ENCODE data around the gene D2HGDH.
"Not testable (repeated sequence)": the region's sequence is repeated elsewhere in the genome, so short reads cannot be mapped to it uniquely, and the experiment has no call there.

D2HGDH gene

DNA sequence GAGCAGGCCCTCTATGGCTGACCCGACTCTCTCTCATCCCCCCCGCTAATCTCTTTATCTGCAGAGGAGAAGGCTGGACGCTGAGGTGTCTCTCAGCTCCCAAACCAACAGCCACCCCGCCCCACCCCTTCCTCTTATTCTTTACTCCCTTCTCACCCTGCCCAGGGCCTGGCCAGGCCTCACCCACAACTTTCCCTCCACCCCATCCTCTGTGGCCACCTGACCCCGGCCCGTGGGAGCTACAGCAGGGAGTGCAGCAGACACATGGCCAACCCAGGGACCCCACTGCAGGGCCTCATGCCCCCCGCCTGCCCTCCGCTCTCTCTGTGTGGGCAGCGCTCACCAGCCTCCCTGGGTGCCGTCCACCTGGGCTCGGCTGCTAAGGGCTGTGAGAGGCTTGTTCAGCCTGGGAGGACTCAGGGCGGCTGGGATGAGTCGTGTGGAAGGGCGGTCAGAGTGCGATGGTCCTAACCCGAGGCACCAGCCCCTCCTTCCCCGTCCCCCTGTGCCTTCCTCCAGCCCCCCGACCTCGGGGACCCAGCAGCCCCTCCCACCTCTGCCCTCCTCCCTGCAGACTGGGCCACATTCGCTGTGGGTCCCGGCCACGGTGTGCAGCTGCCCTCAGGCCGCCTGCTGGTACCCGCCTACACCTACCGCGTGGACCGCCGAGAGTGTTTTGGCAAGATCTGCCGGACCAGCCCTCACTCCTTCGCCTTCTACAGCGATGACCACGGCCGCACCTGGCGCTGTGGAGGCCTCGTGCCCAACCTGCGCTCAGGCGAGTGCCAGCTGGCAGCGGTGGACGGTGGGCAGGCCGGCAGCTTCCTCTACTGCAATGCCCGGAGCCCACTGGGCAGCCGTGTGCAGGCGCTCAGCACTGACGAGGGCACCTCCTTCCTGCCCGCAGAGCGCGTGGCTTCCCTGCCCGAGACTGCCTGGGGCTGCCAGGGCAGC is 81.3 kb downstream of the D2HGDH start:
- FAIRE-seq: no peak
- no peak for TF ChIP-seq POLR2AphosphoS5 (IDR thresholded peaks at IDR 0.05; ENCODE audit: low read depth, low read length)
- TF ChIP-seq POLR2A (IDR thresholded peaks at IDR 0.05; ENCODE audit: low read depth, low read length): no peak
- TF ChIP-seq TAF1 (IDR thresholded peaks at IDR 0.05; ENCODE audit: borderline replicate concordance, low read depth, low read length): no peak
- DNase-seq (ENCODE audit: insufficient read length): peak; percentile 20

DNA sequence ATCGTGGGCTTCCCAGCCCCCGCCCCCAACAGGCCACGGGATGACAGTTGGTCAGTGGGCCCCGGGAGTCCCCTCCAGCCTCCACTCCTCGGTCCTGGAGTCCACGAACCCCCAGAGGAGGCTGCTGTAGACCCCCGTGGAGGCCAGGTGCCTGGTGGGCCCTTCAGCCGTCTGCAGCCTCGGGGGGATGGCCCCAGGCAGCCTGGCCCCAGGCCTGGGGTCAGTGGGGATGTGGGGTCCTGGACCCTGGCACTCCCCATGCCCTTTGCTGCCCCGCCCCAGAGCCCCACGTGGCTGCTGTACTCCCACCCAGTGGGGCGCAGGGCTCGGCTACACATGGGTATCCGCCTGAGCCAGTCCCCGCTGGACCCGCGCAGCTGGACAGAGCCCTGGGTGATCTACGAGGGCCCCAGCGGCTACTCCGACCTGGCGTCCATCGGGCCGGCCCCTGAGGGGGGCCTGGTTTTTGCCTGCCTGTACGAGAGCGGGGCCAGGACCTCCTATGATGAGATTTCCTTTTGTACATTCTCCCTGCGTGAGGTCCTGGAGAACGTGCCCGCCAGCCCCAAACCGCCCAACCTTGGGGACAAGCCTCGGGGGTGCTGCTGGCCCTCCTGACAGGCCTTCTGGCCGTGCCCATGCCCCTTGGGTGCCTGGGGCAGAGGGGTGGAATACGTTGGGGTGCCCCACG is 82.1 kb downstream of the D2HGDH start:
- peak; percentile 22 for DNase-seq (ENCODE audit: insufficient read length)
- FAIRE-seq: no peak
- TF ChIP-seq POLR2A (IDR thresholded peaks at IDR 0.05; ENCODE audit: low read depth, low read length) (no peak), POLR2AphosphoS5 (IDR thresholded peaks at IDR 0.05; ENCODE audit: low read depth, low read length) (no peak), TAF1 (IDR thresholded peaks at IDR 0.05; ENCODE audit: borderline replicate concordance, low read depth, low read length) (no peak)

- DNase-seq (ENCODE audit: insufficient read length): no peak
- FAIRE-seq: peak; percentile 81
- no peak for TF ChIP-seq POLR2AphosphoS5 (IDR thresholded peaks at IDR 0.05; ENCODE audit: low read depth, low read length)
- no peak for TF ChIP-seq TAF1 (IDR thresholded peaks at IDR 0.05; ENCODE audit: borderline replicate concordance, low read depth, low read length)
- TF ChIP-seq POLR2A (IDR thresholded peaks at IDR 0.05; ENCODE audit: low read depth, low read length): no peak
Observed at GRCh38 chr2:241817126-241817820, 82.8 kb downstream of the D2HGDH start.

GRCh38 chr2:241817821-241818215 is 83.4 kb downstream of the D2HGDH start:
- DNase-seq (ENCODE audit: insufficient read length): not testable (repeated sequence)

More at GRCh38 chr2:241817821-241818215, 83.4 kb downstream of the D2HGDH start:
- not testable (repeated sequence) for FAIRE-seq
